H7 (cell line): ENCODE results near the gene ABCA7. TPM values are rescaled to one million over a fixed set of nuclear protein-coding genes. Genes with fewer than 3 reads are reported as not detected.

Source experiments
- DNase-seq: peaks from one replicate; pipeline ENCODE4 v3.0.0; 2012
- H3K27me3 ChIP-seq: 2 replicates; pipeline ENCODE4 v1.6.0; 2011; ENCODE audit warnings: mild to moderate bottlenecking, low read length; ENCODE audit not compliant: control insufficient read depth, insufficient read depth
- H3K36me3 ChIP-seq: replicated peaks from 2 replicates; pipeline ENCODE4 v1.5.1; 2011; ENCODE audit warnings: low read length; ENCODE audit not compliant: control insufficient read depth, insufficient read depth
- H3K4me3 ChIP-seq: 2 replicates; pipeline ENCODE4 v1.5.1; 2011; ENCODE audit warnings: low read depth, mild to moderate bottlenecking, control low read depth, low read length, moderate library complexity; ENCODE audit not compliant: insufficient read depth
- total RNA-seq: library from RNA; depleted of rRNA; stranded (reverse); fragments of >200 nt; shearing (Covaris generic); gene quantifications from 2 replicates; pipeline ENCODE4 v1.2.3, GENCODE V29; 2014

Gene ABCA7
- total RNA-seq, 1 experiment from 2014 or later = 19.7 TPM

DNA sequence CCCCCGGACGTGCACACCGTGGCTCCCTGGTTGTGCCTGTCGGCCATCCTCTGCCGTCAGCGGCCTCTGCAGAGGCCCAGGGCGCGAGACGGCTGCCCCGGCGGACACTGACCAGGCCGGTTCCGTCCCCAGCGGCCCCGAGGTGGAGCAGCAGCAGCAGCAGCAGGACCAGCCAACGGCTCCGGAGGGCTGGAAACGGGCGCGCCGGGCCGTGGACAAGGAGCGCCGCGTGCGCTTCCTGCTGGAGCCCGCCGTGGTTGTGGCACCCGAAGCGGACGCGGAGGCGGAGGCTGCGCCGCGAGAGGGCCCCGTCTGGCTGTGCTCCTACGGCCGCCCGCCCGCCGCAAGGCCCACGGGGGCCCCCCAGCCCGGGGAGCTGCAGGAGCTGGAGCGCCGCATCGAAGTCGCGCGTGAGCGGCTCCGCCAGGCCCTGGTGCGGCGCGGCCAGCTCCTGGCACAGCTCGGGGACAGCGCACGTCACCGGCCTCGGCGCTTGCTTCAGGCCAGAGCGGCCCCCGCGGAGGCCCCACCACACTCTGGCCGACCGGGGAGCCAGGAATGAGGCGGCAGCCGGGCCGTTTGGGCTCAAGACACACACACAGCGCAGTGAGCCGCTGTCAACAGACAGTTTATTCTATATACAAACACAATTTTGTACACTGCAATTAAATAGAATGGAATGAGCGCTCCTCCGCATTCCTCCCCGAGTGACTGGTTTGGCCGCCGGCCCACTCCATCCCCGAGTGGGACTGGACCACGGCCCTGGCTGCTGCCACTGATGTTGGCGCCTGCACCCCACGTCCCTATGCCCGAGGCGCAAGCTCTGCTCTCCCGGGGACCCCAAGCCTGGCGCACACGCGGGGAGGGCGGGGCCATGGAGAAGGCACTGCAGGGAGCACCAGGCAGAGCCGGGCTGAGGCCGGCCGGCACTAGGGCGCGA is 30.6 kb upstream of the ABCA7 start:
- H3K27me3 ChIP-seq = no peaks in the 10 kb centered on the region
- DNase-seq = peak; percentile 80
- H3K4me3 ChIP-seq = no peak overlapping the region
- peaks cover 6% of the 10 kb centered on the region for H3K36me3 ChIP-seq

GRCh38 chr19:1009981-1010538 is 29.8 kb upstream of the ABCA7 start:
- H3K27me3 ChIP-seq = no peaks in the 10 kb centered on the region

DNA sequence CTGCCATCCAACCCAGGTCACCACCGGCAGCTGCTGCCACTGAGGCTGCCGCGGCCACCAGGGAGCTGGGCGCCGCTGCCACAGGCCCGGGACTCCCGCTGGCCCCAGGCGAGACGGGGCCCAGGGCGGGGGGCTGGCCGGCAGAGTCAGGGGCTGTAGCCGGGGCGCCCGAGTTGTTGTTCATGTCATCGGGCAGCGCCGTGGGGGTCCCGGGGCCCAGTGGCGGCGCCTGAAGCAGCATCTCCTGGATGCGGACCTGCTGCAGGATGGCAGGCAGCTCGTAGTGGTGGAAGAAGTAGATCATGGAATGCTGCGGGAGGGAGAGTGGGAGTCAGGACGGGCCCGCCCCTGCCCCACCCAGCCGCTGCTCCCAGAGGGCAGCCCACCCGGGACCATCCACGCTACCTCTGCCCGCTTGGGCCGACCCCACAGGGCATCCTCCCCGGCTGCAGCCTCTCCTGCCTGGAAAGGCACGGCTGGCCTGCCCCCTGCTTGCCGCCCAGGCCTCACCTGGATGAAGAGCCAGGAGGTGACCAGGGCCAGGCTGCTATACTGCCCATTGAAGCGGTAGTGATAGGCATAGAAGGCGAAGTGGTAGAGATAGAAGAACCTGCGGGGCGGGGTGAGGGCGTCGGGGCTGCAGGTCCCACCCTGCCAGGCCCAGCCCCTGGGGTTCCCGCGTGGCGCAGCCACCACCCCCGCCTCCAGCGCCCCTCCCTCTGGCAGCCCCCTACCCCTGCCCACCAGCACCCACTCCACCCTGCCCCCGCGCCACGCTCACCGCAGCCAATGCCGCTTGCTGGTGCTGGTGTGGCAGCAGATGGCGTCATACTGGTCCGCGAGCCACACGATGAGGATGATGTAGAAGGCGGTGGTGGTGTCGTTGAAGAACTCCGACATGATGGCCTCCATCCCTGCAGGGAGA is 29.1 kb upstream of the ABCA7 start:
- no peak for DNase-seq
- Histone ChIP-seq H3K36me3 (peaks cover 6% of the 10 kb centered on the region), H3K27me3 (no peaks in the 10 kb centered on the region), H3K4me3 (no peak overlapping the region)

More at GRCh38 chr19:1009981-1010538, 29.8 kb upstream of the ABCA7 start:
- peak; percentile 79 for DNase-seq
- peaks cover 6% of the 10 kb centered on the region for H3K36me3 ChIP-seq
- H3K4me3 ChIP-seq = no peak overlapping the region

- no peak for DNase-seq
- H3K27me3 ChIP-seq = no peaks in the 10 kb centered on the region
- H3K36me3 ChIP-seq = peaks cover 6% of the 10 kb centered on the region
- no peak overlapping the region for H3K4me3 ChIP-seq
These were observed 28.0 kb upstream of the ABCA7 start for GRCh38 chr19:1011831-1012333.

GRCh38 chr19:1012334-1012733 is 27.6 kb upstream of the ABCA7 start:
- no peak for DNase-seq
- H3K36me3 ChIP-seq = peaks cover 6% of the 10 kb centered on the region
- H3K4me3 ChIP-seq = no peak overlapping the region
- H3K27me3 ChIP-seq = no peaks in the 10 kb centered on the region

DNA sequence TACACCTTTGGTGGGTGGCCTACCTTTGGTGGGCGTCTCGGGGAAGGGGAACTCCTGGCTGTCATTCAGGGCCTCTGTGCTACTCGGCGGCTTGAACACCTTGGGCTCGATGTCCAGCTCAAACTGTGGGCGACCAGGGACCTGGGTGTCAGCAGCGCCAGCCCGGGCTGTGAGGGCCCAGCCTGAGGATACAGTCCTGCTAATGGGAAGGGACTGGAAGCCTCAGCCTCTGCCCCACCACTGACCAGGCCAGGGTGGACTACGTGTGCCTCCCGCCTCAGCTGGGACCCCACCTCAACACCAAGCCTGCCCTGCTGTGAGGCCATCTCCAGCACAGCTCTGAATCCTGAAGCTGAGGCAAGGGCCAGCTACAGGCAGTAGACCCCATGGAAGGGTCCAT is 26.7 kb upstream of the ABCA7 start:
- H3K4me3 ChIP-seq = no peak overlapping the region
- DNase-seq = no peak
- H3K27me3 ChIP-seq = no peaks in the 10 kb centered on the region
- peaks cover 6% of the 10 kb centered on the region for H3K36me3 ChIP-seq

GRCh38 chr19:1014161-1015060 is 25.5 kb upstream of the ABCA7 start:
- Histone ChIP-seq H3K4me3 (no peak overlapping the region), H3K36me3 (peaks cover 6% of the 10 kb centered on the region), H3K27me3 (no peaks in the 10 kb centered on the region)
- no peak for DNase-seq

DNA sequence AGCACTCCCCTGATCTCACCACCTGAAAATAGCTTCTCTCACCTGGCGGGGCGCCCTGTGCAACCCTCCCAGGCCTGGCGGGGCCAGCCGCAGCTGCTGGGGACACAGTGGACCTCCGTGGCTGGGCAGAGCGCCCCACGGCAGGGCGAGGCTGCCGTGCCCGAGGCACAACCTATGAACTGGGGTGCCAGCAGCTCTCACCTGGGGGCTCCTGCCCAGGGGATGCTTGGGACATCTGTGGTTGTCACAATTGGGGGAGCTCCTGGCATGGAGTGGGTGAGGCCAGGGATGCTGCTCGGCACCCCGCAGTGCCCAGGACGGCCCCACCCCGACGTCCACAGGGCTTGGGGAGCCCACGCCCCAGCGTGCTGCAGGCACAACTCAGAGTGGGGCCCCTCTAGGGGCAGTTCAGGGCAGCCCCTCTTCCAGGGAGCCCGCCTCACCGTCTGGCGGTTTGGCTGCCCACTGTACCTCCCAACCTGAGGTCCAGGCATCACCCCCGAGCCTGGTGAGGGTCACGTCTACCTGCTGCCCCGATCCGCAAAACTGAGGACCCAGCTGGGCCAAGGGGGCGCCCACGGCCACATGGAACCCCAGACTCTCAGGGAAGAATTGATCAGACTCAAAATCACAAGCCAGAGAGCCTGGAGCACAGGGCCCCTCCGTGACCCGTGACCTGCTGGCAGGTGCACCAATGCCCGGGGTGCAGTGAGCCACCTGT is 24.7 kb upstream of the ABCA7 start:
- no peaks in the 10 kb centered on the region for H3K27me3 ChIP-seq

DNA sequence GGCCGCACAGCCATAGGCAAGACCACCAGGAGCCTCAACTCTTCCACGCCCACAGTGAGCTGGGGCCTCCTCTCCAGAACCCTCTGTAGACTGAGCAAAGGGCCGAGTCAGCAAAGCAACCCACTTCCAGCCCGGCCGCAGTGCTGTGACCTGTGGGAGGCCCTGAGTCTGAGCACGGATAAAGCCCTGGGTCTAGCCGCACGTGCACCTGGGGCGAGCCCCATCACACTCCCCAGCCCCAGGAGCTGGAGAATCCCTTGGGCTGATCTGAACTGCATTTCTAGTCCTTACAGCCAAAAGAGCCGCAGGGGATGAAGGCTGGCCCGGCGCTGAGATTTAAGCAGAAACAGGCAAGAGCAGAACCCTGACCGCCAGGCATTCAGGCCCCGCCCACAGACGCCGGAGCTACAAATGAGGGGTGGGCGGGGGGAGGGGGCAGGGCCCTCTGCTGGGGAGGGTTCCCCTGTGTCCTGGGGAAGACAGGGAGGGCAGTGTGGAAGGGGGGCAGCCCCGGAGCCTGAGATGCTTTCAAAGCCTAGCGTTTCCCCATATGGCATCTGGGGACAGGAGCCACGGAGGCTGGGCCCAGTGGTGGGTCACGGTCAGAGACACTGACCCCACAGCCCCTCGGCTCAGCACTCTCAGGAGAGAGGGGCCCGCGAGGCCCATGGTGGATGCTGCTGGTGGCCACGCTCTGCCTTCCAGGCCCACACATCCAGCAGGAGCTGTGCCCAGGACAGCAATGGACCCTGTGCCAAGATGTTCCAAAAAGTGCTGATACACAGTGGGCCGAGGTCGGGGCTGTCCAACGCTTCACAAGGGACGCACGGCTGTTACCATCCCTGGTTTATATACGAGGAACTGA is 23.9 kb upstream of the ABCA7 start:
- Histone ChIP-seq H3K4me3 (no peak overlapping the region), H3K36me3 (peaks cover 5% of the 10 kb centered on the region), H3K27me3 (no peaks in the 10 kb centered on the region)
- DNase-seq = peak; percentile 94

More for the DNA sequence above, 24.7 kb upstream of the ABCA7 start:
- H3K36me3 ChIP-seq = peaks cover 5% of the 10 kb centered on the region
- no peak overlapping the region for H3K4me3 ChIP-seq
- no peak for DNase-seq

DNA sequence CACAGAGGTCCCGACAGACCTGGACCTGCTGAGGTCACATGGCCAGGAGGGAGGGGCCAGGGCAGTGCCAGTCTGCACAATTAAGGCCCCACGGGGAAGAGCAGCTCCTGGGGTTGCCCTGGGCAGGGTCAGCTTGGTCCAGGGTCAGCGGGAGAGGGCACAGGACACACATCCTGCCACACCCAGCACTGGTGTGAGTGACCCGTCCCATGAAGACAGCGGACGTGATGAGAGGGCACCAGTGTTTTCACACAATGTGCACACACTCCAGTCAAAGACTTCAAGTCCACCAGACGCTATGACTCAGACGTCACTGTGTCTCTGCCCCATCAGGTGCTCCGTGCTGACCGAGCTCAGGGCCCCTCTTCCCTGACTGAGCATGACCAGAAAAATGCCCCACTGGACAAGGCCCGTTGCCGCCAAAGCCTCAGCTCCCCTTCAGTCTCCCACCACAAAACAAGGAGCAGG is 23.2 kb upstream of the ABCA7 start:
- peaks cover 5% of the 10 kb centered on the region for H3K36me3 ChIP-seq
- H3K4me3 ChIP-seq = no peak overlapping the region
- no peaks in the 10 kb centered on the region for H3K27me3 ChIP-seq
- DNase-seq = no peak

GRCh38 chr19:1017115-1017905 is 22.6 kb upstream of the ABCA7 start:
- H3K4me3 ChIP-seq = no peak overlapping the region
- no peak for DNase-seq

DNA sequence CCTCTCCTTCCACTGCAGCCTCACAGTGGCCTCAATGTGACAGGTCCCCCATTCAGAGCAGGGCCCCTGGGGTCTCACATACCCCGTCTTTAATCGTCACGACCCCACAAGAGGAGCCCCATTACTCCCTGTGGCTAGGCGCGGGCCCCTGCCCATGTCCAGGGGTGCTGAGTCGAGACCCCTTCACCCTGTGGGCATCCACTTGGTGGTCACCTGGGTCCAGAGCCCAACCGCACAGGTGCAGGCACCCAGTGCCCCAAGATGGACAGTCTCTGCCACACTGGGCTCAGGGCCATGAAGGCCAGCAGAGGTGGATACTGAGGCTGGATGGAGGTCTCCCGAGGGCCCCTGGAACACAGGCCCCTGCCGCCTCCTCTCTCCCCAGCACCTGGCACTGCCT is 22.0 kb upstream of the ABCA7 start:
- peaks cover 2% of the 10 kb centered on the region for H3K36me3 ChIP-seq
- H3K27me3 ChIP-seq = no peaks in the 10 kb centered on the region
- no peak for DNase-seq
- H3K4me3 ChIP-seq = no peak overlapping the region

More at GRCh38 chr19:1017115-1017905, 22.6 kb upstream of the ABCA7 start:
- Histone ChIP-seq H3K27me3 (no peaks in the 10 kb centered on the region), H3K36me3 (peaks cover 4% of the 10 kb centered on the region)
